ENCODE data around the gene SUV39H2. TPM values are rescaled to one million over a fixed set of nuclear protein-coding genes. Genes with fewer than 3 reads are reported as not detected.

Gene SUV39H2
- total RNA-seq, 1 donor from 2014 or later: 79.7 TPM

DNA sequence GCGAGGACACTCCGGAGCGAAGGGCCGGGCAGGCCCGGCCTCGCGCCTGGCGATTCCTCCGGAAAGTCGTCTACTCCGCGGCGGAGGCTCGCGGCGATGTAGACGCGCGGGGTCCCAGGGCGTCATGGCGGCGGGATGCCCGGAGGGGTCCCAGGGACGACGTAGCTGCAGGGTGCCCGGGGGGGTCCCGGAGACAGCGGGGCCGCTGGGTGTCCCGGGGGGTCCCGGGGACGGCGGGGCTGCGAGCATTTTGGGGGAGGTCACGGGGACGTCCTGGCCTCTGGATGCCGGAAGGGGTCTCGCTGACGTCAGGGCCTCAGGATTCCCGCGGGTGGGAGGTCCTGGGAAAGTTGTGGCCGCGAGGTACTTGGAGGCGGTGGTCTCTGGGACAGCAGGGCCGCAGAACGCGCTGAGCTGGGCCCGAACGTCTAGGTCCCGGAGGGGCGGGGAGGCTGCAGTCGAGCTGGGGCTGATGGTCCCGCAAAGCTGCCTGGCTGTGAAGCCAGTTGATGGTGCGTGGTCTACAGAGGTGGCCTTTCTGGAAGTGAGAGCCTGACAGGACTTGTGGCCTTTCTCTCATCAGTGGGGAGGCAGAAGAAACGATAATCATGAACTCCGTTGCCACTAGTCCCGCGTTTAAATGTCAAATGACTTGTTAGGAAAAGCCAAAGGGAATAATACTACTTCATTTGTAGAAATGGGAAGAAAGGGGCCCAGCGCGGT lies 39.9 kb upstream of the SUV39H2 start:
- TF ChIP-seq, protein P1, sequence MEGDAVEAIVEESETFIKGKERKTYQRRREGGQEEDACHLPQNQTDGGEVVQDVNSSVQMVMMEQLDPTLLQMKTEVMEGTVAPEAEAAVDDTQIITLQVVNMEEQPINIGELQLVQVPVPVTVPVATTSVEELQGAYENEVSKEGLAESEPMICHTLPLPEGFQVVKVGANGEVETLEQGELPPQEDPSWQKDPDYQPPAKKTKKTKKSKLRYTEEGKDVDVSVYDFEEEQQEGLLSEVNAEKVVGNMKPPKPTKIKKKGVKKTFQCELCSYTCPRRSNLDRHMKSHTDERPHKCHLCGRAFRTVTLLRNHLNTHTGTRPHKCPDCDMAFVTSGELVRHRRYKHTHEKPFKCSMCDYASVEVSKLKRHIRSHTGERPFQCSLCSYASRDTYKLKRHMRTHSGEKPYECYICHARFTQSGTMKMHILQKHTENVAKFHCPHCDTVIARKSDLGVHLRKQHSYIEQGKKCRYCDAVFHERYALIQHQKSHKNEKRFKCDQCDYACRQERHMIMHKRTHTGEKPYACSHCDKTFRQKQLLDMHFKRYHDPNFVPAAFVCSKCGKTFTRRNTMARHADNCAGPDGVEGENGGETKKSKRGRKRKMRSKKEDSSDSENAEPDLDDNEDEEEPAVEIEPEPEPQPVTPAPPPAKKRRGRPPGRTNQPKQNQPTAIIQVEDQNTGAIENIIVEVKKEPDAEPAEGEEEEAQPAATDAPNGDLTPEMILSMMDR (conservative IDR thresholded peaks at IDR 0.05): no peak
- Mint-ChIP-seq H3K9me3 (no peaks in the 10 kb centered on the region), H3K27ac (ENCODE audit: unreplicated experiment) (peak overlapping the region; percentile 98), H3K27me3 (ENCODE audit: low read depth) (no peaks in the 10 kb centered on the region), H3K4me1 (peaks cover 30% of the 10 kb centered on the region), H3K36me3 (ENCODE audit: low read depth) (peaks cover 7% of the 10 kb centered on the region), H3K4me3 (peak overlapping the region; percentile 92)
- peak; percentile 55 for DNase-seq (ENCODE audit: low read depth, low spot score)

GRCh38 chr10:14839305-14839695 lies 39.4 kb upstream of the SUV39H2 start:
- Mint-ChIP-seq H3K4me1 (peaks cover 30% of the 10 kb centered on the region), H3K9me3 (no peaks in the 10 kb centered on the region), H3K27ac (ENCODE audit: unreplicated experiment) (peak overlapping the region; percentile 98), H3K4me3 (peak overlapping the region; percentile 92), H3K36me3 (ENCODE audit: low read depth) (peaks cover 10% of the 10 kb centered on the region), H3K27me3 (ENCODE audit: low read depth) (no peaks in the 10 kb centered on the region)
- TF ChIP-seq, protein P1 (conservative IDR thresholded peaks at IDR 0.05): no peak
- no peak for DNase-seq (ENCODE audit: low read depth, low spot score)

GRCh38 chr10:14840178-14840577 lies 38.5 kb upstream of the SUV39H2 start:
- H3K36me3 Mint-ChIP-seq (ENCODE audit: low read depth): peaks cover 11% of the 10 kb centered on the region
- H3K4me1 Mint-ChIP-seq: peaks cover 30% of the 10 kb centered on the region
- DNase-seq (ENCODE audit: low read depth, low spot score): no peak
- H3K4me3 Mint-ChIP-seq: peak overlapping the region; percentile 92
- H3K9me3 Mint-ChIP-seq: no peaks in the 10 kb centered on the region
- TF ChIP-seq, protein P1 (conservative IDR thresholded peaks at IDR 0.05): no peak
- H3K27me3 Mint-ChIP-seq (ENCODE audit: low read depth): no peaks in the 10 kb centered on the region
- H3K27ac Mint-ChIP-seq (ENCODE audit: unreplicated experiment): no peak overlapping the region

GRCh38 chr10:14843327-14843988 lies 35.2 kb upstream of the SUV39H2 start:
- no peak overlapping the region for H3K27ac Mint-ChIP-seq (ENCODE audit: unreplicated experiment)
- peaks cover 16% of the 10 kb centered on the region for H3K4me1 Mint-ChIP-seq
- DNase-seq (ENCODE audit: low read depth, low spot score): no peak
- H3K4me3 Mint-ChIP-seq: no peak overlapping the region
- no peaks in the 10 kb centered on the region for H3K9me3 Mint-ChIP-seq
- H3K27me3 Mint-ChIP-seq (ENCODE audit: low read depth): no peaks in the 10 kb centered on the region
- TF ChIP-seq, protein P1 (conservative IDR thresholded peaks at IDR 0.05): no peak
- peaks cover 13% of the 10 kb centered on the region for H3K36me3 Mint-ChIP-seq (ENCODE audit: low read depth)

- DNase-seq (ENCODE audit: low read depth, low spot score): no peak
- H3K9me3 Mint-ChIP-seq: no peaks in the 10 kb centered on the region
- TF ChIP-seq, protein P1 (conservative IDR thresholded peaks at IDR 0.05): no peak
- peaks cover 4% of the 10 kb centered on the region for H3K4me1 Mint-ChIP-seq
- H3K36me3 Mint-ChIP-seq (ENCODE audit: low read depth): peaks cover 11% of the 10 kb centered on the region
- no peaks in the 10 kb centered on the region for H3K27me3 Mint-ChIP-seq (ENCODE audit: low read depth)
- H3K4me3 Mint-ChIP-seq: no peak overlapping the region
- no peak overlapping the region for H3K27ac Mint-ChIP-seq (ENCODE audit: unreplicated experiment)
Observed at GRCh38 chr10:14844948-14845347, 33.7 kb upstream of the SUV39H2 start.
